Choroid plexus epithelial cell (primary cell): ENCODE measurements around the gene PPP1R14C.

ENCODE experiments used
- DNase-seq: peaks from one replicate; pipeline ENCODE4 v3.0.0-alpha.2; 2010; ENCODE audit warnings: low read depth
- H3K4me3 ChIP-seq: 2 replicates; pipeline ENCODE4 v1.5.1; 2011; ENCODE audit warnings: low read depth, mild to moderate bottlenecking, control low read depth, low read length, moderate library complexity
- CTCF ChIP-seq: conservative IDR thresholded peaks from 2 replicates; pipeline ENCODE4 v1.5.1; 2011; ENCODE audit warnings: low read depth, mild to moderate bottlenecking, control low read depth, inconsistent platforms, low read length, moderate library complexity

PPP1R14C gene

GRCh38 chr6:150228072-150228733 is 85.4 kb downstream of the PPP1R14C start:
- no peak for DNase-seq
- TF ChIP-seq CTCF = no peak
- no peak overlapping the region for H3K4me3 ChIP-seq

GRCh38 chr6:150229436-150230163 is 86.8 kb downstream of the PPP1R14C start:
- H3K4me3 ChIP-seq = no peak overlapping the region
- DNase-seq = no peak
- TF ChIP-seq CTCF = no peak

- DNase-seq = no peak
- TF ChIP-seq CTCF = no peak
- H3K4me3 ChIP-seq = no peak overlapping the region
Measured at GRCh38 chr6:150230164-150230561, 87.3 kb downstream of the PPP1R14C start.

GRCh38 chr6:150230832-150231524 is 88.1 kb downstream of the PPP1R14C start:
- TF ChIP-seq CTCF = no peak
- no peak overlapping the region for H3K4me3 ChIP-seq
- DNase-seq = no peak

- no peak for DNase-seq
- no peak overlapping the region for H3K4me3 ChIP-seq
- TF ChIP-seq CTCF = no peak
Measured at GRCh38 chr6:150231525-150231850, 88.6 kb downstream of the PPP1R14C start.

- TF ChIP-seq CTCF = no peak
- H3K4me3 ChIP-seq = no peak overlapping the region
- DNase-seq = no peak
Measured at GRCh38 chr6:150233843-150234269, 91.0 kb downstream of the PPP1R14C start.
